GM19035 (cell line): ENCODE data around the gene AUH.

ENCODE experiments used
- ATAC-seq: cut with Tn5 transposase; IDR thresholded peaks from one replicate; pipeline ENCODE4 v1.9.1; 2021; ENCODE audit not compliant: unreplicated experiment

AUH gene

DNA sequence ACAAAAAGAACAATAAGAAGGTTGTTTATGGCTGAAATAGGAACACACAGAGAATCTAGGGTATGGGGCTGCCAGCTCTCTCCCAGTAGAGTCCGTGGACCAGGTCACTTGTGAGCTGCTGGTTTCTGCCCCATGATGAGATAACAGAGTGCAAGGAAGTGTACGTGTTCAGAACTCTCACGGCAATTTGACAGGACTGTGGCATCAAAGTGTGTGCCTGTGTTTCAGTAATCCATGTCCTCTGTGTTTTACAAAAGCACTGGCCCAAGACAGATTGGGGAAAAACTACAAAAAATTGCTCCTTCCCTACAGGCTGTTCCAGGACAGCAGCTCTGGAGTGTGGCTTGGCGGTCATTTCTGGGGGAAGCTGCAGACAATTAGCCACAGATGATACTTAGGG lies 184.6 kb downstream of the AUH start:
- no peak for ATAC-seq

DNA sequence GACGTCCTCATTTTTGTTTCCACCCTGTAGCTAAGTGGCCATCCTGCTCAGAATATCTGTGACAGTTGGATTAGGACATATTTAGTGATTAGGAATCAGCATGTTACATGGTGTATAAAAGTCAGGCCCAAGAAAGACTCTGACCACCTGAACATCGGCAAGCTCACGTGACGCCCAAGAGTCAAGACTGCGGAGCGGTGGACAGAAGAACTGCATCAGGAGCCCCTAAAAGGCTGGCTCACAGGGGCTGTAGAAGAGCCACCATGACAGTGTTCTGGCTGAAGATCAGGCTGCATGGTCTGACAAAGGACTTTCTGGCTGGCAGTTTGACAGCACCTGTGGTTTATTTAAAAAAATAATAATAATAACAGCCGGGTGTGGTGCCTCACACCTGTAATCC lies 185.3 kb downstream of the AUH start:
- ATAC-seq, result no peak

DNA sequence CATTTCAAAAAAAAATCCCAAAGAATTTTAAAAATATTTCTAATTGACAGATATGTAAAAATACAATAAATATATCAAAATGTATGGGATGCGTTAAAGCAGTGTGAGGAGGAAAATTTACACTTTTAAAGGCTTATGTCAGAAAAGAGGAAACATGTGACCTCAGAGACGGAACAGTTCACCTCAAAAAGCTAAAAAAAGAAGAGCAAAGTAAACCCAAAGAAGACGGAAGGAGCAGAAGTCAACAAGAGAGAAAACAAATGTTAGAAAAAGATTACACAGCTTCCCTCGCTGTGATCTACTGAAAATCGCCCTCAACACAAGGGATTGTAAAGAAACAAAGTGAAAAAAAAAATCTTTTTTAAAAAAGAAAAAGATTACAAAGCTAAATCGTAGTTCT lies 186.9 kb downstream of the AUH start:
- no peak for ATAC-seq

DNA sequence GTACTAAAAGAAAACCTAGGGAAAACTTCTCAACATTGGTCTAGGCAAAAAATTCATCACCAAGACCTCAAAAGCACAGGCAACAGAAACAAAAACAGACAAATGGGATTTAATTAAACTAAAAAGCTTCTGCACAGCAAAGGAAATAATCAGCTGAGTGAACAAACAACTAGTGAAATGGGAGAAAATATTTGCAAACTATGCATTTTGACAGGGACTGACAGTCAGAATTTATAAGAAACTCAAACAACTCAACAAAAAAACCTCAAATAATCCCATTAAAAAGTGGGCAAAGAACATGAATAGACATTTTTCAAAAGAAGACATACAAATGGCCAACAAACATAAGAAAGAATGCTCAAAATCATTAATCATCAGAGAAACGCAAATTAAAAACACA lies 189.4 kb downstream of the AUH start:
- no peak for ATAC-seq

DNA sequence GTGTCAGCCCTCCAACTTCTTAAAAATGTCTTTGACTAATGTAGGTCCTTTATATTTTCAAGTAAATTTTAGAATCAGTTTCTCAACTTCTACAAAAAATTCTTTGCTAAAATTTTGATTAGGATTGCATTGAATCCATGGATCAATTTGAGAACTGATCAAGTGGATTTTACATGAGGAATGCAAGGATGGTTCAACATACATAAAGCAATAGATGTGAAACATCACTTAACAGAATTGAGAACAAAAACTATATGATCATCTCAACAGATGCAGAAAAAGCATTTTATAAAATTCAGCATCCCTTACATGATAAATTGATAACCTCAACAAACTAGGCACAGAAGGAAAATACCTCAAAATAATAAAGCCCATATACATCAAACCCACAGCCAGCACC lies 190.8 kb downstream of the AUH start:
- no peak for ATAC-seq

DNA sequence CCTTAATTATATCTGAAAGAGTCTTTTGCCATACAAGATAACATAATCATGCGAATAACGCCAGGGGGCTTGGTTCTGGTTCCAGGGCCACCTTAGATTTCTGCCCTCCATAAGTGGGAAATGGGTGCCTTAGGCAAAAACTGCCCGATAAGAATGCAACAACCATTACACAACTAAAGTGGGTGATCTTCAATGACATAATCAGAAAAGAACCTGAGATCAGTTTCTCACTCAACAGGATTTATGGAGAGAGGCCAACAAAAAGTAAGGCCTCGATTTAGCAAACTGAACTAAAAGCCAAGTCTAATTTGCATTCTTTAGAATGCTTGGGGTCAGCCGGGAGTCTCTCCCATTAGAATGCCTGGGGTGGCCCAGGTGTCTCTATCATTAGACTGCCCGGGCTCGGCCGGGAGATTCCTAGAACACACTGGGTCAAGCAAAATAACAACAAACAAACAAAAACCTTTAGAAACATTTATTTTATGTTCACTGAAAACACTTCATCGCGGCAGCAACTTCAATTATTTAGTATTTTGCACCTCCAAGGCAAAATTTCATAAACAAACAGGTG lies 194.8 kb downstream of the AUH start:
- no peak for ATAC-seq

DNA sequence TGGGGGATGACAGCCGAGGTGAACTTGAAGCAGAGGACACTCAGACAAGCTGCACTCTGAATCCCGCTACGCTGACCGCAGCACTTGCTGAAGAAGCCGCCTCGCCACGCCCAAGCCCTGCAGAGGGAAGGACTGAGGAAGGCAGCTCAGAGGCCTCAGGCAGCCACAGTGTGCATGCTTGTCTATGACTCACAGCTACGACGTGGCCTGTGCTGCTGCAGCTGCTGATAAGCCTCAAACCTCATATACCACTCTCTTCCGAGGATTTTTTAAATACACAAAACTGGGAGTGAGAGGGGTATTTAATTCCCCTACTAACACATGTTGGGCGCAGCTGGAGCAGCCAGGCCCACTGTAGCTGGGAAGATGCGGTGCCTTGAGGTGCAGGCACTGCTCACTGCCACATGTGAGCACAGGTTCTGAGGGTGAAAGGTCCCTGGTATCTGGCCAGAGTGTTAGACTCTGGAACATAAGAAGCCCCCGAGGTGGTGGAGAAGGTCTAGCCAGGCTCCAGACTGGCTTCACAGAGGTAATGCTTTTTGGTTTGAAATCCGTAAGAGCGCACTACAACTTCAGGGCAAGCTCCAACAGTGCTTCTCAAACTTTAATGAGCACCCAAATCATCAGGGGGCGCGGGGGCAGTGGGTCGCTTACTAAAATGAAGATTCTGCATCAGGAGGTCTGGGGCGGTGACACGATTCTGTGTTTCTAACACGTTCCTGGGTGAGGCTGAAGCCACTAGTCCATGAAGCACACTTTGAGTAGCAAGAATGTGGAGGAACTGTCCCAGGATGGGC lies 196.8 kb downstream of the AUH start:
- ATAC-seq, result no peak
